Calu3 (cell line): ENCODE data around the gene TTC33. TPM values are rescaled to one million over a fixed set of nuclear protein-coding genes. Genes with fewer than 3 reads are reported as not detected.

Source experiments
- BruUV-seq: library from RNA; stranded (reverse); fragments of 400-500 nt; replicated peaks from 2 replicates; lab custom pipeline; 2021; lab: Mats Ljungman, UMichigan
- CTCF ChIA-PET: fragments of 300-600 bp; sonication (Branson Sonifier 250); formaldehyde crosslinking; loops from one replicate; lab custom pipeline; 2022; ENCODE audit warnings: antibody characterized with exemption; lab: Charles Lee
- DNase-seq: peaks from one replicate; pipeline ENCODE4 v3.0.0; 2022
- H3K27ac Mint-ChIP-seq: one replicate; pipeline ENCODE4 v1.8.0; 2022; ENCODE audit warnings: mixed read lengths; ENCODE audit not compliant: unreplicated experiment
- H3K27me3 Mint-ChIP-seq: one replicate; pipeline ENCODE4 v1.8.0; 2022; ENCODE audit warnings: mixed read lengths; ENCODE audit not compliant: unreplicated experiment
- H3K36me3 Mint-ChIP-seq: one replicate; pipeline ENCODE4 v1.8.0; 2022; ENCODE audit warnings: mild to moderate bottlenecking, moderate library complexity, mixed read lengths; ENCODE audit not compliant: insufficient read depth, unreplicated experiment
- H3K4me1 Mint-ChIP-seq: one replicate; pipeline ENCODE4 v1.8.0; 2022; ENCODE audit warnings: mild to moderate bottlenecking, low read depth, mixed read lengths; ENCODE audit not compliant: unreplicated experiment
- H3K4me3 Mint-ChIP-seq: one replicate; pipeline ENCODE4 v1.8.0; 2022; ENCODE audit warnings: mild to moderate bottlenecking, low read depth, moderate library complexity, mixed read lengths; ENCODE audit not compliant: unreplicated experiment
- H3K9me3 Mint-ChIP-seq: one replicate; pipeline ENCODE4 v1.8.0; 2022; ENCODE audit warnings: low read depth, mixed read lengths; ENCODE audit not compliant: unreplicated experiment
- intact Hi-C: fragments of 100-400 bp; cut with micrococcal nuclease; formaldehyde crosslinking; loops from one replicate; pipeline ENCODE4 v1.10.0; 2022; ENCODE audit not compliant: unreplicated experiment
- total RNA-seq: library from RNA; stranded (reverse); gene quantifications from 2 replicates; pipeline ENCODE4 v1.2.3, GENCODE V29; 2022
- TF ChIP-seq, protein P1 (sequence below): fragments of 200-600 bp; IDR thresholded peaks from one replicate; pipeline ENCODE4 v1.8.0; 2022; ENCODE audit warnings: antibody characterized with exemption; ENCODE audit not compliant: unreplicated experiment

The TTC33 gene
- total RNA-seq, 1 experiment from 2014 or later = 11.3 TPM

DNA sequence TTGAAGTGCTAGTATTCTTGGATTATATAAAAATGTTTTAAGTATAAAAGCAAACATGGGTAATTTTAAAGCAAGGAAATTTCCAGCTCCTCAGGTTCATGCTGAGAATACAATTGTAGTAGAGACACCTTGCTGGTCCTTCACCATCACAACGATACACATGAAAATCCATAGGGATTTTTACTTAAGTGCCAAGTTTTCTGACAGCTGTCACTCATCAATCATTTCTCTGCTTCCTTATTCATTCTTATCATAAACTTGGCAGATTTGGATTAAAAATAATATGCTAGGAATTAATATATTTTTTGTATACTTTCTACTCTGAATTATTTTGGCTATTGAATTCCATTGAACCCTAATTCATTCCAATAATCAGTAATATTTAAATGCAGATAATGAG lies 244.0 kb downstream of the TTC33 start:
- Mint-ChIP-seq H3K9me3 (no peaks in the 10 kb centered on the region), H3K4me3 (no peak overlapping the region), H3K27me3 (no peaks in the 10 kb centered on the region), H3K36me3 (no peaks in the 10 kb centered on the region), H3K4me1 (no peaks in the 10 kb centered on the region), H3K27ac (no peak overlapping the region)
- no peak for DNase-seq
- no TSS peak for BruUV-seq
- CTCF ChIA-PET = no interaction called here
- intact Hi-C loops = no loop called here
- TF ChIP-seq, protein P1, sequence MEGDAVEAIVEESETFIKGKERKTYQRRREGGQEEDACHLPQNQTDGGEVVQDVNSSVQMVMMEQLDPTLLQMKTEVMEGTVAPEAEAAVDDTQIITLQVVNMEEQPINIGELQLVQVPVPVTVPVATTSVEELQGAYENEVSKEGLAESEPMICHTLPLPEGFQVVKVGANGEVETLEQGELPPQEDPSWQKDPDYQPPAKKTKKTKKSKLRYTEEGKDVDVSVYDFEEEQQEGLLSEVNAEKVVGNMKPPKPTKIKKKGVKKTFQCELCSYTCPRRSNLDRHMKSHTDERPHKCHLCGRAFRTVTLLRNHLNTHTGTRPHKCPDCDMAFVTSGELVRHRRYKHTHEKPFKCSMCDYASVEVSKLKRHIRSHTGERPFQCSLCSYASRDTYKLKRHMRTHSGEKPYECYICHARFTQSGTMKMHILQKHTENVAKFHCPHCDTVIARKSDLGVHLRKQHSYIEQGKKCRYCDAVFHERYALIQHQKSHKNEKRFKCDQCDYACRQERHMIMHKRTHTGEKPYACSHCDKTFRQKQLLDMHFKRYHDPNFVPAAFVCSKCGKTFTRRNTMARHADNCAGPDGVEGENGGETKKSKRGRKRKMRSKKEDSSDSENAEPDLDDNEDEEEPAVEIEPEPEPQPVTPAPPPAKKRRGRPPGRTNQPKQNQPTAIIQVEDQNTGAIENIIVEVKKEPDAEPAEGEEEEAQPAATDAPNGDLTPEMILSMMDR = no peak

DNA sequence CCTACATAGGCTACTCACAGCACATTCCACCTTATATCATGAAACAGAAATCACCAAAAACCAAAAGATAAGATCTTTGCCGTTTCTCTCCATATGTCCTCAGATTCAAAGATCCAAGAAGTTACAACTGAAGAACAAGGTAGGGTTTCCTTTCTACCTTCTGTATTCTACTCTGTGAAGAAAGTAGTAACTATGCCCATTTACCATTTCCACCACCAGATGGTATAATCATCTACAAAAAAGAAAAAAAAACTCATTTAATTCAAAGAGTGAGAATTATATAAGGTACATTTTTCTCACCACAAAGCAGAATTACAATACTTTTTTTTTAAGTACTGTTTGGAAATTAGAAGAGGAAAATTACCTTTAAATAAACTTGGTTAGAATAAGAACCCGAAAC lies 248.7 kb downstream of the TTC33 start:
- Mint-ChIP-seq H3K27me3 (no peaks in the 10 kb centered on the region), H3K4me1 (no peaks in the 10 kb centered on the region), H3K9me3 (no peaks in the 10 kb centered on the region), H3K4me3 (no peak overlapping the region), H3K36me3 (no peaks in the 10 kb centered on the region), H3K27ac (no peak overlapping the region)
- CTCF ChIA-PET = no interaction called here
- no TSS peak for BruUV-seq
- TF ChIP-seq, protein P1 = no peak
- intact Hi-C loops = loop anchor here (2.0 kb wide), 1 partner anchor 174 kb away; no protein-coding TSS in a partner anchor
- no peak for DNase-seq

DNA sequence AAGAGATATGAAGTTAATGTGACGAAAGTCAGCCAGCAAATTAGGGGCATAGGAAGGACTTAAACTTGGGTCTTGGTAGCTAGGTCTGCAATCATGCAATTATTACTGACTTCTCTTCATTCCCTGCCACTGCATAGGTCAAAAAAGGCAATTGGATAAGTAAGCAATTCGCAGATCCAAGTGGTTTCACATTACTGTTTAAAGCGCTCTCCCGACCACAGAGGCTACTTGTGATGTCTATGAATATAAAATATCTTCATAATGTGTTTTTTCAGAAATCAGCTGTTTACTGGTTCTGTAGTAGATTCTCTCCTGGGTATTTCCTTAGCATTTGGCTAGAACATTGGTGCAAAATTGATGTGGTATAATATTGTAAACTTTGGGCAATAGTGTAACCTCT lies 250.7 kb downstream of the TTC33 start:
- no peaks in the 10 kb centered on the region for H3K9me3 Mint-ChIP-seq
- CTCF ChIA-PET = no interaction called here

DNA sequence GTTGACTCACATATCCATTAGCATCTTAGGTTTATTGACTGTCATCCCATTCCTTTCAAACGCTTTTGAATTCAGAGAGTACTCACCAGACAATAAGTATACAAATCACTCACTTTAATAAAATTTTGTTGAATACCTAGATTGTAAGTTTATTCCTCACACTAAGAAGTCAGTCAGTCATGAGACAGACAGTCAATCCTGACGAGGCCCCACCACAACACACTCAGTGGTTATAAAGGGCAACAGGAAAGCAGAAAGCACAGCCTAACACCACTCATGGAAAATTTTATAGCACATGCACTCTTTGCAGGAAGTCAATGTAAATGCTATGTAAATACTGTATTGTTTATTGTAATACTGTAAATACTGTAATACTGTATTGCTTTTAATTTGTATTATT lies 252.3 kb downstream of the TTC33 start:
- no peak overlapping the region for H3K27ac Mint-ChIP-seq

More for the DNA sequence above, 250.7 kb downstream of the TTC33 start:
- BruUV-seq = no TSS peak
- Mint-ChIP-seq H3K27ac (no peak overlapping the region), H3K4me1 (no peaks in the 10 kb centered on the region), H3K36me3 (no peaks in the 10 kb centered on the region), H3K27me3 (no peaks in the 10 kb centered on the region), H3K4me3 (no peak overlapping the region)
- no peak for DNase-seq
- intact Hi-C loops = no loop called here
- TF ChIP-seq, protein P1 = no peak

More for the DNA sequence above, 252.3 kb downstream of the TTC33 start:
- TF ChIP-seq, protein P1 = no peak
- Mint-ChIP-seq H3K4me3 (no peak overlapping the region), H3K9me3 (no peaks in the 10 kb centered on the region), H3K27me3 (no peaks in the 10 kb centered on the region), H3K4me1 (no peaks in the 10 kb centered on the region), H3K36me3 (no peaks in the 10 kb centered on the region)
- BruUV-seq = no TSS peak
- no peak for DNase-seq
- CTCF ChIA-PET = no interaction called here
- intact Hi-C loops = no loop called here
